Uterus (tissue), 2 donors: Measurements from ENCODE around the gene PPFIBP1.

Source experiments
- CTCF ChIP-seq, 4 experiments: fragments of 200-600 bp in 2 of 4; fragments of 450-650 bp in 2 of 4; sonication (generic) in 2 of 4; IDR thresholded peaks; one replicate each; pipeline ENCODE4 v1.5.1; 2016 to 2019; ENCODE audit warnings: antibody characterized with exemption in 4 of 4, mild to moderate bottlenecking in 2 of 4, moderate library complexity in 1 of 4
- POLR2A ChIP-seq, 2 donors: fragments of 450-650 bp; IDR thresholded peaks; one replicate each; pipeline ENCODE4 v1.6.1; 2016; ENCODE audit warnings: antibody characterized with exemption in 2 of 2, mild to moderate bottlenecking in 1 of 2, moderate library complexity in 1 of 2

GRCh38 chr12:27651201-27651600 is 127.2 kb downstream of the PPFIBP1 start:
- TF ChIP-seq CTCF (IDR thresholded peaks at IDR 0.05) (no peak), POLR2A (IDR thresholded peaks at IDR 0.05) (no peak)
